ENCODE data around the gene BTD.
A peak's percentile ranks its signal among the peaks of the same experiment; 100 is the strongest.

Gene BTD

GRCh38 chr3:15665510-15666150 lies 64.1 kb downstream of the BTD start:
- no peak for DNase-seq (ENCODE audit: low read depth in 2 of 2)

GRCh38 chr3:15666277-15666676 lies 64.7 kb downstream of the BTD start:
- DNase-seq (ENCODE audit: low read depth in 2 of 2), result no peak

DNA sequence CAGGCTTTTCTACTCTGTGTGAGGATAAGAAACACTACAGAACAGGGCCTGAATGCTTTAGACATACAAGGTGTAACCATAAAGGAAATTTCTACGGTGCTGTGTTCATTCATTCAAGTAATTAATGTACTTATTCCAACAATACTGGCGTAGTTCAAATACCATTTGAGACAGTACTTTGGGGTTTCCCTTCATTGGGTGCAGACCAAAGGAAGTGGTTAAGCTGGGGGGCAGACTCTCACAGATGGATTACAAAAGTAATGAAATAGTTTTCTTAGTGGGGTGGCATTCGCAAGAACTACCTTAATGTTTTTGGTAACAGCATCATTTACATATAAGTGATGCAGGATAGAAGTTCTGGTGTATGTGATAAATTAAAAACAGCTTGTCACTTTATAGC lies 65.9 kb downstream of the BTD start:
- peak; percentile 8 to 10 for DNase-seq (ENCODE audit: low read depth in 2 of 2)

- no peak for DNase-seq (ENCODE audit: low read depth in 2 of 2)
Observed at GRCh38 chr3:15673536-15673935, 72.0 kb downstream of the BTD start.

DNA sequence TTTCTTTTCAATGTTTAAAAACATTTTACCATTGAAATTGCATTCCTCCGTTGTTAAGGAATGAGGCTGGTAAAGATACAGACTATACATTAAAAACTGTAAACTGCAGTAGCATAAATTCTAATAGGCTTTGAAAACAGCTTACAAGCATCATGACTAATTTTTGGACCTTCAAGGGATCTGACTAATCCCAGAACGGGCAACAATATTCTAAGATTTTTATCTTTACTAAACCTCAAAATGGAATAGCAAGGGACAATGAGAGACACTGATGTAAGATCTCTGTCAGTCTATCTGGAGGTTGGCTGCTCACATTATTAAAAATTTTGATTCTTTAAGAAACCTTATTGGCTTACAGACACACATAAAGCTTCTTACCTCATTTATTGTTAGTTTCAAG lies 74.7 kb downstream of the BTD start:
- no peak for DNase-seq (ENCODE audit: low read depth in 2 of 2)

DNA sequence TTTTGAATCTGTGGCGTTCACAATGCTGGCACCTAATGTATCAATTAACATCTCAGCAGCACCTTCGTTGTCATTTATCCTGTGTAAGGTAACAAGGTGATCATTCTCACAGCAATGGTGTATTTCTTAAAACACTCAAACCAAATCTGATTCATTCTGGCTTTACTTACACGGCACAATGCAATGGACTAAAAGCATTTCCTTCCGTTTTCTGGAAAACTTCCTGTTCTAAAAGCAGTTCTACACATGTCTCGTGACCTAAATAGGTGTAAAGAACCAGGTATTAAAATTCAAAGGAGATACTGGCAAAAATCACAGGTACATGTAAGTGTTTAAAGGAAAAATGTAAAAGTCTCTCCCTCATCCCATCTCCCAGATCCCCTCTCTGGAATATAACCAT lies 77.8 kb downstream of the BTD start:
- no peak for DNase-seq (ENCODE audit: low read depth in 2 of 2)

DNA sequence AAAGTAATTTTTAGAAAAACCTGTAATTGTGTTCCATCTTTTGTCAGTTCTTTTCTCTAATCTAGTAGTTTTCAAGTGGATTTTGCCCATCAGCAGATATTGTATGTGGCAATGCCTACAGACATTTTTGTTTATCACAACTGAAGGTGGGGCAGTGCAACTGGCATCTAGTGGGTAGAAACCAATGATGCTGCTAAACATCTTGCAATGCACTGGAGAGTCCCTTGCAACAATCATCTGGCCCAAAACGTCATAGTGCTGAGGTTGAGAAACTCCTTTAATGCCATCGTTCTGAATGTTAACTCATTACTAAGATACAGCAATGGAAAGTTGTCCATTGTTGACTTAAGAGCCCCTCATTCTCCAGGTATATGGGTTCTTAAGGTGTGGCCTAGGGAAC lies 80.1 kb downstream of the BTD start:
- no peak for DNase-seq (ENCODE audit: low read depth in 2 of 2)

GRCh38 chr3:15682561-15683185 lies 81.1 kb downstream of the BTD start:
- no peak for DNase-seq (ENCODE audit: low read depth in 2 of 2)

- DNase-seq (ENCODE audit: low read depth in 2 of 2), result no peak
Observed at GRCh38 chr3:15683253-15683652, 81.7 kb downstream of the BTD start.

DNA sequence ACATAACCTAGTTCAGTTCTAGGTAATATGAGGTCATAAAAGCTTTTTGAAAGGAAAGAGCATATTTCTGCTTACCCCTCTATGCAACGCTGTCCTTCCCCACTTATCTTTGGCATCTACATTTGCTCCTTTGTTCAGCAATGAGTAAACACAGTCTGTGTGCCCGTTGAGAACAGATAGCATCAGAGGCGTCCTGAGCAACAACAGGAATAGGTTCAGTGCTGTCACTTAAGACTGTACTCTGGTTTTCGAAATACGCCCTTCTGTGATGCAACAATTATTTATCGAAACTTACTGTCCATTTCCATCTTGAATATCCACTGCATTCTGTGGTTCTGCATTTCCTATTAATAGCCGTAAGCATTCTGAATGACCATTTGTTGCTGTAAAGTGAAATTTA lies 84.4 kb downstream of the BTD start:
- DNase-seq (ENCODE audit: low read depth in 2 of 2), result no peak

GRCh38 chr3:15690230-15690629 lies 88.7 kb downstream of the BTD start:
- DNase-seq (ENCODE audit: low read depth in 2 of 2), result no peak

DNA sequence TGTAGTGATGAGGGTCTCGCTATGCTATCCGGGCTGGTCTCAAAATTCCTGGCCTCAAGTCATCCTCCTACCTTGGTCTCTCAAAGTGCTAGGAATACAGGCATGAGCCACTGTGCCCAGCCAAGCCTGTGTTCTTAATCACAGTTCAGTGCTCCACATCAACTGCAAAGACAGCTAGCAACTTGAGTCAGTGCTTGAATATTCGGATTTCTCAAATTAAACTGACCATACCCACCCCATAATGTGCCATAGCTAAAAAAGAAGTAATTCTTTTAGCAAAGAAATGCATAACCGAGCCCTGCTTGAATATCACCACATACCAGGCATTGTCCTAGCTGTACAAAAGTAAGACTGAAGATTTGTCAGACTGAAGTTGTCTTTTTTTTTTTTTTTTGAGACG lies 89.2 kb downstream of the BTD start:
- DNase-seq (ENCODE audit: low read depth in 2 of 2), result no peak

DNA sequence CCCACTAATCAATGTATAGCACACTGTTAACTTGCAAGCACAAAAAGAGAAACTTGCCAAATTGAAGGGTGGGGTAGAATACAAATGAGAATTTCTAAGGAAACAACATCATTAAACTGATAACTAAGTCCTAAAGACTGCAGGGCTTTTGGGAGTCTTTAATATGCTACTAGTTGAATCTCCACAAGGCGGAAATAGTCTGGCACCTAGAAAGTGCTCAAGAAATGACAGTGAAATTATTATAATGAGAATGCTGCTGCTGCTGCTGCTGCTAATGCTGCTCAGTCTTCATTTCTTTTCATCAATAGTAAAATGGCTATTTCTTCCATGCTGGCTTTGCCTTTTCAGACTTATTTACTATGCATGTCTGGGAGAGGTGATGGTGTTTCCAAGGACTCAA lies 91.8 kb downstream of the BTD start:
- no peak for DNase-seq (ENCODE audit: low read depth in 2 of 2)

DNA sequence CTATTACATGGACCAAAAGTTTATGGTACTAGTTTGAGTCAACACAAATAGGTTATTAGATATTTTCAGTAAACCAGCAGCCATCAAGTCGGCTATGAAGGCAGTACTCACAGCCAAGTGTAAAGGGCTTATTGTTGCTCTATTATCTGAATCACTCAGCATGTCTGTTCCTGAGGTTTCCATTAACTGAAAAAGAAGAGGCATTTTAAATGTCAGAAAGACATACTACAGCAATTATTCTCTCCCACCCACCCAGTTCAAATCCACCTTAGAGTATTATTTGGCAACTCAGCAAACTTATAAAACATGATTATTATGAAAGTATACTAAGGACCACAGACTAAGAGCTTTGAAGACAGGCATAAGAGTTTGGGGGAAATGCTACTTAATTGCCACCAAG lies 93.1 kb downstream of the BTD start:
- DNase-seq (ENCODE audit: low read depth in 2 of 2), result no peak

All from stimulated activated CD8-positive, alpha-beta memory T cell treated with anti-CD3 and anti-CD28 coated beads, Interleukin-2, amount 100 ng/mL, for 1 hour (primary cell).